Measurements from ENCODE around the gene HSPA1B.

Gene HSPA1B

DNA sequence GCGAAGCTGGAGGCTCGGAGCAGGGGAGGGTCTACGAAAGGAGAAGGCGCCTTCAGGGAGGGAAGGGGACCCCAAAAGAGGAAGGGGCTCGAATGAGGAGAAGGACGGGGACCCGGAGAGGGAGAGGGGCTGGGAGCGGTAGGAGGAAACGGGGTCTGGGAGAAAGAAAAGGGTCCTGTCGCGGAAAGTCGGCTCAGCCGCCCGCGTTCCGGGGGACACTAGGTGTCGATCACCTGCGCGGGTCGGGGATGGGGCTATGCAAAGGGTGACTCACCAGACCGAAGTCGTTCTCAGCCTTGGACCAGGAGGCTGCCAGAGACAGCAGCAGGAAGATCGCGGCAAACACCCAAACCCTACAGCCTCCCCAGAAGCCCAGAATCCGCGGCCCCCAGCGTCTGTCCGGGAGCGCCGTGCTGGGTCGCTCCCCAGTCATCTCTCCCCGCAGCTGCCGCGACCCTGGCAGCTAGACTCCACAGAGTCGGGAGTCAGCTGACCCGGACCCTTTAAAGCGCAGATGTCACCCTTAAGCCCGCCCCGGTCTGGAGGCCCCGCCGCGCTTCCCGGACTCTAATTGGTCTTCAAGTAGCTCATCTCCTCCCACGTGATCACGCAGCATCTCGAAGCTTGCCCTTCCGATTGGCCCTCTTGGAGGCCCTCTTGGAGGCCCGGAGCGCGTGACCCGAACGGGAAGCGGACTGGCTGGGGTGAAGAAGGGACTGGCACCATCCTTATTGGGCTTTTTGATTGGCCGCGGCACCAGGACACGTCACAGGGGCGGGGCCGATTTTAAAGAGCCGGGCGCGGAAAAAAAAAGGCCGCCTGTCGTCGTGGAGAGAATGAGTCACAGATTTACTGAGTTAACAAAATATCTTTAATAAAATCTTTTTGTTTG, 35.1 kb downstream of the HSPA1B start, which contains the start of gene NEU1 (continued):
- TF ChIP-seq ZNF121 (tag by site-specific recombination; IDR thresholded peaks at IDR 0.05) (peak; percentile 80; the same call in 1 of the 2 replicates), SP2 (tag by site-specific recombination; IDR thresholded peaks at IDR 0.05) (peak; percentile 99), ZNF23 (tag by site-specific recombination; IDR thresholded peaks at IDR 0.05; ENCODE audit: borderline replicate concordance) (no peak), ZBTB48 (tag by site-specific recombination; IDR thresholded peaks at IDR 0.05) (0 out of 2 replicates have a peak, but pooled peaks have one; percentile 28), ZFP37 (tag by site-specific recombination; IDR thresholded peaks at IDR 0.05) (no peak), ZFHX2 (tag by site-specific recombination; conservative IDR thresholded peaks at IDR 0.05) (peak; percentile 19; the same call in 1 of the 2 replicates), ZNF610 (tag by site-specific recombination; IDR thresholded peaks at IDR 0.05; ENCODE audit: borderline replicate concordance) (peak; percentile 72; the same call in 1 of the 2 replicates), KLF16 (tag by site-specific recombination; IDR thresholded peaks at IDR 0.05) (peak; percentile 81), KLF10 (tag by site-specific recombination; IDR thresholded peaks at IDR 0.05) (peak; percentile 88; the same call in 1 of the 2 replicates), ZNF169 (tag by site-specific recombination; IDR thresholded peaks at IDR 0.05) (0 out of 2 replicates have a peak, but pooled peaks have one; percentile 19), GLIS2 (tag by site-specific recombination; IDR thresholded peaks at IDR 0.05) (peak; percentile 92), IKZF3 (tag by site-specific recombination; IDR thresholded peaks at IDR 0.05) (no peak; the same call in 1 of the 2 replicates), ZNF658 (tag by site-specific recombination; IDR thresholded peaks at IDR 0.05) (no peak), ZNF16 (tag by site-specific recombination; IDR thresholded peaks at IDR 0.05; ENCODE audit: low read depth) (no peak), TRIM28 (IDR thresholded peaks at IDR 0.05; ENCODE audit: borderline replicate concordance, low read length) (no peak), ZNF629 (tag by site-specific recombination; IDR thresholded peaks at IDR 0.05) (peak; percentile 62)
- TF ChIP-seq, protein P1, sequence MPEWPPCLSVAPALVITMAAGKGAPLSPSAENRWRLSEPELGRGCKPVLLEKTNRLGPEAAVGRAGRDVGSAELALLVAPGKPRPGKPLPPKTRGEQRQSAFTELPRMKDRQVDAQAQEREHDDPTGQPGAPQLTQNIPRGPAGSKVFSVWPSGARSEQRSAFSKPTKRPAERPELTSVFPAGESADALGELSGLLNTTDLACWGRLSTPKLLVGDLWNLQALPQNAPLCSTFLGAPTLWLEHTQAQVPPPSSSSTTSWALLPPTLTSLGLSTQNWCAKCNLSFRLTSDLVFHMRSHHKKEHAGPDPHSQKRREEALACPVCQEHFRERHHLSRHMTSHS (tag by site-specific recombination; IDR thresholded peaks at IDR 0.05), result no peak
- TF ChIP-seq, protein P2, sequence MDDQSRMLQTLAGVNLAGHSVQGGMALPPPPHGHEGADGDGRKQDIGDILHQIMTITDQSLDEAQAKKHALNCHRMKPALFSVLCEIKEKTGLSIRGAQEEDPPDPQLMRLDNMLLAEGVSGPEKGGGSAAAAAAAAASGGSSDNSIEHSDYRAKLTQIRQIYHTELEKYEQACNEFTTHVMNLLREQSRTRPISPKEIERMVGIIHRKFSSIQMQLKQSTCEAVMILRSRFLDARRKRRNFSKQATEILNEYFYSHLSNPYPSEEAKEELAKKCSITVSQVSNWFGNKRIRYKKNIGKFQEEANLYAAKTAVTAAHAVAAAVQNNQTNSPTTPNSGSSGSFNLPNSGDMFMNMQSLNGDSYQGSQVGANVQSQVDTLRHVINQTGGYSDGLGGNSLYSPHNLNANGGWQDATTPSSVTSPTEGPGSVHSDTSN (CRISPR knock-in tag; IDR thresholded peaks at IDR 0.05), result 0 out of 2 replicates have a peak, but pooled peaks have one; percentile 69
- TF ChIP-seq, protein P3, sequence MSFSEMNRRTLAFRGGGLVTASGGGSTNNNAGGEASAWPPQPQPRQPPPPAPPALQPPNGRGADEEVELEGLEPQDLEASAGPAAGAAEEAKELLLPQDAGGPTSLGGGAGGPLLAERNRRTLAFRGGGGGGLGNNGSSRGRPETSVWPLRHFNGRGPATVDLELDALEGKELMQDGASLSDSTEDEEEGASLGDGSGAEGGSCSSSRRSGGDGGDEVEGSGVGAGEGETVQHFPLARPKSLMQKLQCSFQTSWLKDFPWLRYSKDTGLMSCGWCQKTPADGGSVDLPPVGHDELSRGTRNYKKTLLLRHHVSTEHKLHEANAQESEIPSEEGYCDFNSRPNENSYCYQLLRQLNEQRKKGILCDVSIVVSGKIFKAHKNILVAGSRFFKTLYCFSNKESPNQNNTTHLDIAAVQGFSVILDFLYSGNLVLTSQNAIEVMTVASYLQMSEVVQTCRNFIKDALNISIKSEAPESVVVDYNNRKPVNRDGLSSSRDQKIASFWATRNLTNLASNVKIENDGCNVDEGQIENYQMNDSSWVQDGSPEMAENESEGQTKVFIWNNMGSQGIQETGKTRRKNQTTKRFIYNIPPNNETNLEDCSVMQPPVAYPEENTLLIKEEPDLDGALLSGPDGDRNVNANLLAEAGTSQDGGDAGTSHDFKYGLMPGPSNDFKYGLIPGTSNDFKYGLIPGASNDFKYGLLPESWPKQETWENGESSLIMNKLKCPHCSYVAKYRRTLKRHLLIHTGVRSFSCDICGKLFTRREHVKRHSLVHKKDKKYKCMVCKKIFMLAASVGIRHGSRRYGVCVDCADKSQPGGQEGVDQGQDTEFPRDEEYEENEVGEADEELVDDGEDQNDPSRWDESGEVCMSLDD (tag by site-specific recombination; IDR thresholded peaks at IDR 0.05), result peak; percentile 81
- TF ChIP-seq, protein P4, sequence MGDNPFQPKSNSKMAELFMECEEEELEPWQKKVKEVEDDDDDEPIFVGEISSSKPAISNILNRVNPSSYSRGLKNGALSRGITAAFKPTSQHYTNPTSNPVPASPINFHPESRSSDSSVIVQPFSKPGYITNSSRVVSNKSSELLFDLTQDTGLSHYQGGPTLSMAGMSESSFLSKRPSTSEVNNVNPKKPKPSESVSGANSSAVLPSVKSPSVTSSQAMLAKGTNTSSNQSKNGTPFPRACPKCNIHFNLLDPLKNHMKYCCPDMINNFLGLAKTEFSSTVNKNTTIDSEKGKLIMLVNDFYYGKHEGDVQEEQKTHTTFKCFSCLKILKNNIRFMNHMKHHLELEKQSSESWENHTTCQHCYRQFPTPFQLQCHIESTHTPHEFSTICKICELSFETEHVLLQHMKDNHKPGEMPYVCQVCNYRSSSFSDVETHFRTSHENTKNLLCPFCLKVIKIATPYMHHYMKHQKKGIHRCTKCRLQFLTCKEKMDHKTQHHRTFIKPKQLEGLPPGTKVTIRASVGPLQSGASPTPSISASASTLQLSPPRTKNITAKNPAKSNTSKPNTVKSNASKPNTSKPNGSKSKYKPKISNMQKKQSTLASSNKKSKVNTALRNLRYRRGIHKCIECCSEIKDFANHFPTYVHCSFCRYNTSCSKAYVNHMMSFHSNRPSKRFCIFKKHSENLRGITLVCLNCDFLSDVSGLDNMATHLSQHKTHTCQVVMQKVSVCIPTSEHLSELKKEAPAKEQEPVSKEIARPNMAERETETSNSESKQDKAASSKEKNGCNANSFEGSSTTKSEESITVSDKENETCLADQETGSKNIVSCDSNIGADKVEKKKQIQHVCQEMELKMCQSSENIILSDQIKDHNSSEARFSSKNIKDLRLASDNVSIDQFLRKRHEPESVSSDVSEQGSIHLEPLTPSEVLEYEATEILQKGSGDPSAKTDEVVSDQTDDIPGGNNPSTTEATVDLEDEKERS (tag by site-specific recombination; IDR thresholded peaks at IDR 0.05), result no peak; the same call in 1 of the 2 replicates
- TF ChIP-seq, protein P5, sequence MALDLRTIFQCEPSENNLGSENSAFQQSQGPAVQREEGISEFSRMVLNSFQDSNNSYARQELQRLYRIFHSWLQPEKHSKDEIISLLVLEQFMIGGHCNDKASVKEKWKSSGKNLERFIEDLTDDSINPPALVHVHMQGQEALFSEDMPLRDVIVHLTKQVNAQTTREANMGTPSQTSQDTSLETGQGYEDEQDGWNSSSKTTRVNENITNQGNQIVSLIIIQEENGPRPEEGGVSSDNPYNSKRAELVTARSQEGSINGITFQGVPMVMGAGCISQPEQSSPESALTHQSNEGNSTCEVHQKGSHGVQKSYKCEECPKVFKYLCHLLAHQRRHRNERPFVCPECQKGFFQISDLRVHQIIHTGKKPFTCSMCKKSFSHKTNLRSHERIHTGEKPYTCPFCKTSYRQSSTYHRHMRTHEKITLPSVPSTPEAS (tag by site-specific recombination; IDR thresholded peaks at IDR 0.05), result 0 out of 2 replicates have a peak, but pooled peaks have one; percentile 12
- TF ChIP-seq, protein P6, sequence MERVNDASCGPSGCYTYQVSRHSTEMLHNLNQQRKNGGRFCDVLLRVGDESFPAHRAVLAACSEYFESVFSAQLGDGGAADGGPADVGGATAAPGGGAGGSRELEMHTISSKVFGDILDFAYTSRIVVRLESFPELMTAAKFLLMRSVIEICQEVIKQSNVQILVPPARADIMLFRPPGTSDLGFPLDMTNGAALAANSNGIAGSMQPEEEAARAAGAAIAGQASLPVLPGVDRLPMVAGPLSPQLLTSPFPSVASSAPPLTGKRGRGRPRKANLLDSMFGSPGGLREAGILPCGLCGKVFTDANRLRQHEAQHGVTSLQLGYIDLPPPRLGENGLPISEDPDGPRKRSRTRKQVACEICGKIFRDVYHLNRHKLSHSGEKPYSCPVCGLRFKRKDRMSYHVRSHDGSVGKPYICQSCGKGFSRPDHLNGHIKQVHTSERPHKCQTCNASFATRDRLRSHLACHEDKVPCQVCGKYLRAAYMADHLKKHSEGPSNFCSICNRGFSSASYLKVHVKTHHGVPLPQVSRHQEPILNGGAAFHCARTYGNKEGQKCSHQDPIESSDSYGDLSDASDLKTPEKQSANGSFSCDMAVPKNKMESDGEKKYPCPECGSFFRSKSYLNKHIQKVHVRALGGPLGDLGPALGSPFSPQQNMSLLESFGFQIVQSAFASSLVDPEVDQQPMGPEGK (tag by site-specific recombination; IDR thresholded peaks at IDR 0.05), result peak; percentile 26; the same call in 1 of the 2 replicates
- TF ChIP-seq, protein P7, sequence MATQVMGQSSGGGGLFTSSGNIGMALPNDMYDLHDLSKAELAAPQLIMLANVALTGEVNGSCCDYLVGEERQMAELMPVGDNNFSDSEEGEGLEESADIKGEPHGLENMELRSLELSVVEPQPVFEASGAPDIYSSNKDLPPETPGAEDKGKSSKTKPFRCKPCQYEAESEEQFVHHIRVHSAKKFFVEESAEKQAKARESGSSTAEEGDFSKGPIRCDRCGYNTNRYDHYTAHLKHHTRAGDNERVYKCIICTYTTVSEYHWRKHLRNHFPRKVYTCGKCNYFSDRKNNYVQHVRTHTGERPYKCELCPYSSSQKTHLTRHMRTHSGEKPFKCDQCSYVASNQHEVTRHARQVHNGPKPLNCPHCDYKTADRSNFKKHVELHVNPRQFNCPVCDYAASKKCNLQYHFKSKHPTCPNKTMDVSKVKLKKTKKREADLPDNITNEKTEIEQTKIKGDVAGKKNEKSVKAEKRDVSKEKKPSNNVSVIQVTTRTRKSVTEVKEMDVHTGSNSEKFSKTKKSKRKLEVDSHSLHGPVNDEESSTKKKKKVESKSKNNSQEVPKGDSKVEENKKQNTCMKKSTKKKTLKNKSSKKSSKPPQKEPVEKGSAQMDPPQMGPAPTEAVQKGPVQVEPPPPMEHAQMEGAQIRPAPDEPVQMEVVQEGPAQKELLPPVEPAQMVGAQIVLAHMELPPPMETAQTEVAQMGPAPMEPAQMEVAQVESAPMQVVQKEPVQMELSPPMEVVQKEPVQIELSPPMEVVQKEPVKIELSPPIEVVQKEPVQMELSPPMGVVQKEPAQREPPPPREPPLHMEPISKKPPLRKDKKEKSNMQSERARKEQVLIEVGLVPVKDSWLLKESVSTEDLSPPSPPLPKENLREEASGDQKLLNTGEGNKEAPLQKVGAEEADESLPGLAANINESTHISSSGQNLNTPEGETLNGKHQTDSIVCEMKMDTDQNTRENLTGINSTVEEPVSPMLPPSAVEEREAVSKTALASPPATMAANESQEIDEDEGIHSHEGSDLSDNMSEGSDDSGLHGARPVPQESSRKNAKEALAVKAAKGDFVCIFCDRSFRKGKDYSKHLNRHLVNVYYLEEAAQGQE (tag by site-specific recombination; IDR thresholded peaks at IDR 0.05), result peak; percentile 38; the same call in 1 of the 2 replicates
